ENCODE data around the gene IL17RB. TPM values are rescaled to one million over a fixed set of nuclear protein-coding genes. Genes with fewer than 3 reads are reported as not detected.

IL17RB gene
- total RNA-seq, 2 donors from 2014 or later, result 2.3 TPM; not detected in 1

- Histone ChIP-seq H3K4me1 (ENCODE audit: control insufficient read depth in 1 of 2, low read depth in 2 of 2) (no peaks in the 10 kb centered on the region), H3K4me3 (no peak overlapping the region), H3K27me3 (replicated peaks; ENCODE audit: insufficient read depth) (no peaks in the 10 kb centered on the region), H3K9me3 (no peaks in the 10 kb centered on the region), H3K27ac (no peak overlapping the region), H3K36me3 (no peaks in the 10 kb centered on the region)
- TF ChIP-seq, protein P1, sequence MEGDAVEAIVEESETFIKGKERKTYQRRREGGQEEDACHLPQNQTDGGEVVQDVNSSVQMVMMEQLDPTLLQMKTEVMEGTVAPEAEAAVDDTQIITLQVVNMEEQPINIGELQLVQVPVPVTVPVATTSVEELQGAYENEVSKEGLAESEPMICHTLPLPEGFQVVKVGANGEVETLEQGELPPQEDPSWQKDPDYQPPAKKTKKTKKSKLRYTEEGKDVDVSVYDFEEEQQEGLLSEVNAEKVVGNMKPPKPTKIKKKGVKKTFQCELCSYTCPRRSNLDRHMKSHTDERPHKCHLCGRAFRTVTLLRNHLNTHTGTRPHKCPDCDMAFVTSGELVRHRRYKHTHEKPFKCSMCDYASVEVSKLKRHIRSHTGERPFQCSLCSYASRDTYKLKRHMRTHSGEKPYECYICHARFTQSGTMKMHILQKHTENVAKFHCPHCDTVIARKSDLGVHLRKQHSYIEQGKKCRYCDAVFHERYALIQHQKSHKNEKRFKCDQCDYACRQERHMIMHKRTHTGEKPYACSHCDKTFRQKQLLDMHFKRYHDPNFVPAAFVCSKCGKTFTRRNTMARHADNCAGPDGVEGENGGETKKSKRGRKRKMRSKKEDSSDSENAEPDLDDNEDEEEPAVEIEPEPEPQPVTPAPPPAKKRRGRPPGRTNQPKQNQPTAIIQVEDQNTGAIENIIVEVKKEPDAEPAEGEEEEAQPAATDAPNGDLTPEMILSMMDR (IDR thresholded peaks at IDR 0.05), result no peak
- DNase-seq (ENCODE audit: low spot score) (no peak), ATAC-seq (ENCODE audit: insufficient number of reproducible peaks, low FRiP score, low read depth) (no peak)
These were observed 33.1 kb upstream of the IL17RB start for GRCh38 chr3:53813229-53813628.

GRCh38 chr3:53813876-53814275 lies 32.5 kb upstream of the IL17RB start:
- Histone ChIP-seq H3K4me1 (ENCODE audit: control insufficient read depth in 1 of 2, low read depth in 2 of 2) (no peaks in the 10 kb centered on the region), H3K36me3 (no peaks in the 10 kb centered on the region), H3K27ac (no peak overlapping the region), H3K4me3 (no peak overlapping the region), H3K9me3 (no peaks in the 10 kb centered on the region), H3K27me3 (replicated peaks; ENCODE audit: insufficient read depth) (no peaks in the 10 kb centered on the region)
- TF ChIP-seq, protein P1 (IDR thresholded peaks at IDR 0.05), result no peak
- ATAC-seq (ENCODE audit: insufficient number of reproducible peaks, low FRiP score, low read depth), result no peak
- DNase-seq (ENCODE audit: low spot score), result no peak

- no peaks in the 10 kb centered on the region for H3K27me3 ChIP-seq (replicated peaks; ENCODE audit: insufficient read depth)
- DNase-seq (ENCODE audit: low spot score) (no peak), ATAC-seq (ENCODE audit: insufficient number of reproducible peaks, low FRiP score, low read depth) (no peak)
- H3K4me3 ChIP-seq, result no peak overlapping the region
- no peaks in the 10 kb centered on the region for H3K36me3 ChIP-seq
- H3K9me3 ChIP-seq, result no peaks in the 10 kb centered on the region
- no peak overlapping the region for H3K27ac ChIP-seq
- TF ChIP-seq, protein P1 (IDR thresholded peaks at IDR 0.05), result no peak
- no peaks in the 10 kb centered on the region for H3K4me1 ChIP-seq (ENCODE audit: control insufficient read depth in 1 of 2, low read depth in 2 of 2)
These were observed 31.3 kb upstream of the IL17RB start for GRCh38 chr3:53815067-53815466.

GRCh38 chr3:53815651-53816050 lies 30.7 kb upstream of the IL17RB start:
- Histone ChIP-seq H3K27me3 (replicated peaks; ENCODE audit: insufficient read depth) (no peaks in the 10 kb centered on the region), H3K4me3 (no peak overlapping the region), H3K4me1 (ENCODE audit: control insufficient read depth in 1 of 2, low read depth in 2 of 2) (no peaks in the 10 kb centered on the region), H3K36me3 (no peaks in the 10 kb centered on the region), H3K9me3 (no peaks in the 10 kb centered on the region), H3K27ac (no peak overlapping the region)
- TF ChIP-seq, protein P1 (IDR thresholded peaks at IDR 0.05), result no peak
- no peak for ATAC-seq (ENCODE audit: insufficient number of reproducible peaks, low FRiP score, low read depth)
- no peak for DNase-seq (ENCODE audit: low spot score)

GRCh38 chr3:53816425-53816824 lies 29.9 kb upstream of the IL17RB start:
- Histone ChIP-seq H3K27ac (no peak overlapping the region), H3K27me3 (replicated peaks; ENCODE audit: insufficient read depth) (no peaks in the 10 kb centered on the region), H3K4me3 (no peak overlapping the region), H3K36me3 (no peaks in the 10 kb centered on the region), H3K9me3 (no peaks in the 10 kb centered on the region), H3K4me1 (ENCODE audit: control insufficient read depth in 1 of 2, low read depth in 2 of 2) (no peaks in the 10 kb centered on the region)
- ATAC-seq (ENCODE audit: insufficient number of reproducible peaks, low FRiP score, low read depth), result no peak
- DNase-seq (ENCODE audit: low spot score), result no peak
- TF ChIP-seq, protein P1 (IDR thresholded peaks at IDR 0.05), result no peak

Data from thoracic aorta (tissue), 2 donors.